K562 (cell line): ENCODE measurements around the gene KCNQ4. TPM values are rescaled to one million over a fixed set of nuclear protein-coding genes. Genes with fewer than 3 reads are reported as not detected.

Source experiments
- CTBP1 ChIP-seq: fragments of 450-650 bp; IDR thresholded peaks from 2 replicates; pipeline ENCODE4 v1.6.1; 2016; ENCODE audit warnings: borderline replicate concordance
- E2F3 ChIP-seq: fragments of 250-450 bp; sonication (Bioruptor Pico); IDR thresholded peaks from 2 replicates; pipeline ENCODE4 v1.4.0; 2020; ENCODE audit warnings: mild to moderate bottlenecking
- ESRRA ChIP-seq: fragments of 450-650 bp; IDR thresholded peaks from 2 replicates; pipeline ENCODE4 v1.6.1; 2014; ENCODE audit warnings: low read depth, mild to moderate bottlenecking, moderate library complexity, borderline replicate concordance
- FOS ChIP-seq: IDR thresholded peaks from 3 replicates; pipeline ENCODE4 v1.6.1; 2011; ENCODE audit not compliant: insufficient read length; ENCODE audit errors: extremely low read depth
- FOXA1 ChIP-seq: fragments of 450-650 bp; IDR thresholded peaks from 2 replicates; pipeline ENCODE4 v1.6.1; 2016; ENCODE audit warnings: mild to moderate bottlenecking, borderline replicate concordance
- HES1 ChIP-seq: fragments of 450-650 bp; IDR thresholded peaks from 2 replicates; pipeline ENCODE4 v1.6.1; 2016; ENCODE audit warnings: low read depth, mild to moderate bottlenecking, moderate library complexity
- ILK ChIP-seq: fragments of 450-650 bp; IDR thresholded peaks from 2 replicates; pipeline ENCODE4 v1.6.1; 2016; ENCODE audit warnings: missing genetic modification characterization, low read depth, mild to moderate bottlenecking, missing compliant biosample characterization, moderate library complexity, borderline replicate concordance
- KLF13 ChIP-seq: fragments of 450-650 bp; IDR thresholded peaks from 2 replicates; pipeline ENCODE4 v1.6.1; 2016; ENCODE audit warnings: missing genetic modification characterization, low read depth, mild to moderate bottlenecking, missing compliant biosample characterization, moderate library complexity, borderline replicate concordance
- KLF16 ChIP-seq: IDR thresholded peaks from 2 replicates; pipeline ENCODE4 v1.6.1; 2016; ENCODE audit warnings: antibody characterized with exemption
- KLF6 ChIP-seq: fragments of 250-450 bp; sonication (Bioruptor Pico); IDR thresholded peaks from 2 replicates; pipeline ENCODE4 v1.4.0; 2020; ENCODE audit warnings: mild to moderate bottlenecking, moderate library complexity, borderline replicate concordance
- MCM7 ChIP-seq, 2 experiments: fragments of 450-650 bp; IDR thresholded peaks; 2 replicates each; pipeline ENCODE4 v1.6.1; 2016 to 2018
- NR2F6 ChIP-seq: fragments of 450-650 bp; formaldehyde crosslinking; IDR thresholded peaks from 2 replicates; pipeline ENCODE4 v1.4.0; 2020; ENCODE audit warnings: mild to moderate bottlenecking
- PATZ1 ChIP-seq: fragments of 250-450 bp; sonication (Bioruptor Pico); IDR thresholded peaks from 2 replicates; pipeline ENCODE4 v1.5.0; 2020; ENCODE audit warnings: mild to moderate bottlenecking, borderline replicate concordance
- PHB2 ChIP-seq: fragments of 450-650 bp; IDR thresholded peaks from 2 replicates; pipeline ENCODE4 v1.6.1; 2017; ENCODE audit warnings: low read depth
- SAFB ChIP-seq: fragments of 200-400 bp; formaldehyde crosslinking; IDR thresholded peaks from 2 replicates; pipeline ENCODE4 v1.6.1; 2017; ENCODE audit warnings: low read depth, low read length, borderline replicate concordance
- TCFL5 ChIP-seq: fragments of 250-450 bp; sonication (Bioruptor Pico); conservative IDR thresholded peaks from 2 replicates; pipeline ENCODE4 v1.6.1; 2021; ENCODE audit warnings: mild to moderate bottlenecking, moderate library complexity, matching md5 sums
- TFE3 ChIP-seq: fragments of 450-650 bp; formaldehyde crosslinking; IDR thresholded peaks from 2 replicates; pipeline ENCODE4 v1.4.0; 2020; ENCODE audit warnings: mild to moderate bottlenecking, mixed read lengths
- TSHZ1 ChIP-seq: fragments of 250-450 bp; sonication (Bioruptor Pico); IDR thresholded peaks from 2 replicates; pipeline ENCODE4 v1.4.0; 2020; ENCODE audit warnings: mild to moderate bottlenecking, moderate library complexity
- ZNF253 ChIP-seq: fragments of 250-450 bp; sonication (Bioruptor Pico); conservative IDR thresholded peaks from 2 replicates; pipeline ENCODE4 v1.6.1; 2021; ENCODE audit warnings: mild to moderate bottlenecking
- ZNF347 ChIP-seq: fragments of 450-650 bp; formaldehyde crosslinking; IDR thresholded peaks from 2 replicates; pipeline ENCODE4 v1.4.0; 2020; ENCODE audit warnings: low read depth, mild to moderate bottlenecking, moderate library complexity
- ZNF766 ChIP-seq: fragments of 200-800 bp; sonication (Bioruptor generic); conservative IDR thresholded peaks from 2 replicates; pipeline ENCODE4 v1.6.1; 2016; ENCODE audit warnings: missing genetic modification characterization, missing compliant biosample characterization
- polyA plus RNA-seq, 8 experiments: library from polyadenylated mRNA; depleted of rRNA in 4 of 8; stranded (reverse) in 5 of 8; unstranded in 3 of 8; fragments of >200 nt; fragmentation: Nextera tagmentation in 2 of 8; fragmentation: Illumina TruSeq in 1 of 8; extraction: Ambion mirVana in 2 of 8; extraction: Trizol in 1 of 8; gene quantifications; 2 replicates each; pipeline versions ENCODE4 v1.2.1 to v1.2.3, GENCODE V29; 2011 to 2014; ENCODE audit warnings: inconsistent platforms in 1 of 8, missing spikeins in 1 of 8
- total RNA-seq, 7 experiments: library from RNA; depleted of rRNA in 6 of 7; stranded (reverse); fragments of >200 nt in 6 of 7; fragmentation: Illumina TruSeq in 2 of 7; extraction: Trizol in 2 of 7; gene quantifications; 2 replicates each; pipeline versions ENCODE4 v1.2.1 to v1.2.3, GENCODE V29; 2011 to 2021; ENCODE audit warnings: low replicate concordance in 1 of 7

The KCNQ4 gene
- total and polyA plus RNA-seq, 9 of the 15 experiments (the other 6 are each of a cell fraction or from before 2014, with no cell fraction given), result 0.07 to 4.1 (median 0.79) TPM

GRCh38 chr1:40840526-40841323, 57.1 kb downstream of the KCNQ4 start (continued):
- TF ChIP-seq KLF6 (CRISPR knock-in tag) (no peak), NR2F6 (CRISPR knock-in tag) (no peak), MCM7 (IDR thresholded peaks at IDR 0.05) (no peak), CTBP1 (peak; percentile 80; the same call in 1 of the 2 replicates), TSHZ1 (CRISPR knock-in tag) (no peak), KLF13 (tag) (no peak), ILK (tag) (no peak), HES1 (peak; percentile 13; the same call in 1 of the 2 replicates), ESRRA (no peak), FOS (no peak), FOXA1 (no peak), E2F3 (no peak), PHB2 (peak; percentile 69; the same call in 1 of the 2 replicates), TCFL5 (CRISPR knock-in tag) (no peak), TFE3 (no peak), ZNF766 (CRISPR knock-in tag) (no peak), SAFB (no peak), ZNF253 (CRISPR knock-in tag) (no peak), ZNF347 (CRISPR knock-in tag) (no peak), PATZ1 (CRISPR knock-in tag) (no peak), KLF16 (peak; percentile 60; the same call in 1 of the 2 replicates)
